CD4-positive, alpha-beta T cell treated with Interleukin-17A for 1 hour (primary cell): Measurements from ENCODE around the gene EHMT1.
"Not testable (repeated sequence)": the region's sequence is repeated elsewhere in the genome, so short reads cannot be mapped to it uniquely, and the experiment has no call there.

Experiments
- DNase-seq: peaks from one replicate; pipeline ENCODE4 v3.0.0-alpha.2; 2020

EHMT1 gene

GRCh38 chr9:137771580-137771979, 152.8 kb downstream of the EHMT1 start:
- no peak for DNase-seq

- no peak for DNase-seq
Observed at GRCh38 chr9:137772281-137772873, 153.6 kb downstream of the EHMT1 start.

- DNase-seq: no peak
Observed at GRCh38 chr9:137774775-137775386, 156.1 kb downstream of the EHMT1 start.

- DNase-seq: no peak
Observed at GRCh38 chr9:137776306-137776995, 157.6 kb downstream of the EHMT1 start.

- no peak for DNase-seq
Observed at GRCh38 chr9:137777761-137778160, 159.0 kb downstream of the EHMT1 start.

- no peak for DNase-seq
Observed at GRCh38 chr9:137778336-137778735, 159.5 kb downstream of the EHMT1 start.

- DNase-seq: no peak
Observed at GRCh38 chr9:137778914-137779313, 160.1 kb downstream of the EHMT1 start.

- not testable (repeated sequence) for DNase-seq
Observed at GRCh38 chr9:137780031-137780430, 161.2 kb downstream of the EHMT1 start.

- no peak for DNase-seq
Observed at GRCh38 chr9:137781906-137782585, 163.2 kb downstream of the EHMT1 start.

GRCh38 chr9:137783521-137783920, 164.7 kb downstream of the EHMT1 start:
- no peak for DNase-seq

- no peak for DNase-seq
Observed at GRCh38 chr9:137784046-137784445, 165.2 kb downstream of the EHMT1 start.

GRCh38 chr9:137784641-137785513, 166.1 kb downstream of the EHMT1 start:
- DNase-seq: no peak

- DNase-seq: no peak
Observed at GRCh38 chr9:137785704-137786161, 166.9 kb downstream of the EHMT1 start.

GRCh38 chr9:137786511-137786920, 167.7 kb downstream of the EHMT1 start:
- no peak for DNase-seq

GRCh38 chr9:137787381-137787780, 168.6 kb downstream of the EHMT1 start:
- no peak for DNase-seq

GRCh38 chr9:137787786-137788505, 169.1 kb downstream of the EHMT1 start:
- no peak for DNase-seq

GRCh38 chr9:137788561-137789294, 169.9 kb downstream of the EHMT1 start:
- no peak for DNase-seq

- DNase-seq: no peak
Observed at GRCh38 chr9:137789295-137789895, 170.6 kb downstream of the EHMT1 start.

- no peak for DNase-seq
Observed at GRCh38 chr9:137791947-137792346, 173.1 kb downstream of the EHMT1 start.

- DNase-seq: no peak
Observed at GRCh38 chr9:137793196-137793841, 174.5 kb downstream of the EHMT1 start.
